Coronary artery (tissue), 2 donors: Measurements from ENCODE around the gene GORASP1.
A peak's percentile ranks its signal among the peaks of the same experiment; 100 is the strongest.

Experiments
- DNase-seq: peaks from one replicate; pipeline ENCODE4 v3.0.0-alpha.2; 2017; ENCODE audit warnings: low spot score
- H3K27ac ChIP-seq, 2 donors: fragments of 200-600 bp; sonication (generic); one replicate each; pipeline ENCODE4 v1.5.1; 2016 to 2019
- H3K4me3 ChIP-seq: fragments of 200-600 bp; sonication (generic); 2 replicates; pipeline ENCODE4 v1.5.1; 2016; ENCODE audit warnings: mild to moderate bottlenecking, moderate library complexity
- CTCF ChIP-seq: fragments of 200-600 bp; sonication (generic); IDR thresholded peaks from one replicate; pipeline ENCODE4 v1.5.1; 2019; ENCODE audit warnings: antibody characterized with exemption

GORASP1 gene

GRCh38 chr3:39107388-39108199 is at the start of gene GORASP1, which contains the start of gene TTC21A:
TSS of gene GORASP1 (minus strand) at chr3:39107627. CDS start at chr3:39107541, 86 bp downstream.
TSS of gene TTC21A (plus strand) at chr3:39107680. CDS start at chr3:39107838, 158 bp downstream.
- peak; percentile 93 for DNase-seq
- peak within 1 kb of the TSS; percentile 96 to 98 for H3K27ac ChIP-seq
- H3K4me3 ChIP-seq = peak within 1 kb of the TSS; percentile 85

GRCh38 chr3:39156421-39156820 is 49.0 kb upstream of the GORASP1 start:
- DNase-seq = no peak
- Histone ChIP-seq H3K27ac (no peak overlapping the region), H3K4me3 (no peak overlapping the region)
- no peak for TF ChIP-seq CTCF

More at GRCh38 chr3:39107388-39108199, at the start of gene GORASP1, which contains the start of gene TTC21A:
- TF ChIP-seq CTCF = no peak

GRCh38 chr3:39154280-39155021 is 47.0 kb upstream of the GORASP1 start:
- Histone ChIP-seq H3K4me3 (peak overlapping the region; percentile 96), H3K27ac (peak overlapping the region; percentile 99 to 100)
- peak; percentile 82 for DNase-seq
- TF ChIP-seq CTCF = no peak

- Histone ChIP-seq H3K4me3 (peak overlapping the region; percentile 96), H3K27ac (peak overlapping the region; percentile 99 to 100)
- no peak for DNase-seq
- no peak for TF ChIP-seq CTCF
Observed at GRCh38 chr3:39153977-39154279, 46.5 kb upstream of the GORASP1 start.

GRCh38 chr3:39150803-39151631 is 43.6 kb upstream of the GORASP1 start:
- peak overlapping the region; percentile 96 for H3K4me3 ChIP-seq
- DNase-seq = peak; percentile 98
- peak overlapping the region; percentile 99 to 100 for H3K27ac ChIP-seq
- no peak for TF ChIP-seq CTCF

GRCh38 chr3:39150148-39150802 is 42.8 kb upstream of the GORASP1 start:
- no peak for TF ChIP-seq CTCF
- DNase-seq = no peak
- Histone ChIP-seq H3K27ac (peak overlapping the region; percentile 99 to 100), H3K4me3 (peak overlapping the region; percentile 96)
